DND-41 (cell line): ENCODE data around the gene LRP5.

Experiments used
- ATAC-seq: fragments of 200-7000 bp; cut with Tn5 transposase; 3 replicates; pipeline ENCODE4 v1.9.1; 2021; ENCODE audit warnings: low read depth; ENCODE audit not compliant: insufficient read depth
- DNase-seq: peaks from one replicate; pipeline ENCODE4 v3.0.0-alpha.2; 2020
- H2AFZ ChIP-seq: 2 replicates; pipeline ENCODE4 v1.6.0; 2012; ENCODE audit warnings: low read depth, low read length
- H3K27ac ChIP-seq: 2 replicates; pipeline ENCODE4 v1.5.1; 2012; ENCODE audit warnings: low read length, inconsistent platforms
- H3K27me3 ChIP-seq: fragments of 200-600 bp; sonication (generic); 2 replicates; pipeline ENCODE4 v1.6.0; 2012; ENCODE audit warnings: low read length, mild to moderate bottlenecking, inconsistent platforms; ENCODE audit not compliant: insufficient read depth, poor library complexity
- H3K36me3 ChIP-seq: 2 replicates; pipeline ENCODE4 v1.5.1; 2012; ENCODE audit warnings: low read length, inconsistent platforms; ENCODE audit not compliant: insufficient read depth
- H3K4me1 ChIP-seq: 2 replicates; pipeline ENCODE4 v1.5.1; 2012; ENCODE audit warnings: mild to moderate bottlenecking, low read length; ENCODE audit not compliant: insufficient read depth
- H3K4me2 ChIP-seq: 2 replicates; pipeline ENCODE4 v1.6.0; 2012; ENCODE audit warnings: mild to moderate bottlenecking, moderate library complexity, low read length, inconsistent platforms; ENCODE audit not compliant: insufficient read depth
- H3K4me3 ChIP-seq, 2 experiments: fragments of 200-600 bp in 1 of 2; shearing (Covaris generic) in 1 of 2; 2 replicates each; pipeline ENCODE4 v1.5.1; 2012 to 2016; ENCODE audit warnings: inconsistent platforms in 2 of 2, low read length in 2 of 2, mild to moderate bottlenecking in 2 of 2, low read depth in 1 of 2, moderate library complexity in 1 of 2
- H3K79me2 ChIP-seq: 2 replicates; pipeline ENCODE4 v1.6.0; 2012; ENCODE audit warnings: low read length, inconsistent platforms; ENCODE audit not compliant: insufficient read depth
- H3K9ac ChIP-seq: 2 replicates; pipeline ENCODE4 v1.6.0; 2012; ENCODE audit warnings: low read depth, mild to moderate bottlenecking, inconsistent platforms, low read length, moderate library complexity
- H3K9me3 ChIP-seq: 2 replicates; pipeline ENCODE4 v1.5.1; 2012; ENCODE audit warnings: low read length, moderate library complexity, mild to moderate bottlenecking, inconsistent platforms; ENCODE audit not compliant: insufficient read depth, severe bottlenecking
- H4K20me1 ChIP-seq: 2 replicates; pipeline ENCODE4 v1.6.0; 2012; ENCODE audit warnings: low read length; ENCODE audit not compliant: insufficient read depth
- CTCF ChIP-seq: IDR thresholded peaks from 2 replicates; pipeline ENCODE4 v1.5.1; 2012; ENCODE audit warnings: borderline replicate concordance, low read length, moderate library complexity, mild to moderate bottlenecking; ENCODE audit not compliant: poor library complexity, severe bottlenecking; ENCODE audit errors: extremely low read depth
- EZH2 ChIP-seq: IDR thresholded peaks from 3 replicates; pipeline ENCODE4 v1.6.1; 2012; ENCODE audit warnings: borderline replicate concordance, low read depth, mild to moderate bottlenecking, moderate library complexity, low read length, inconsistent platforms; ENCODE audit not compliant: severe bottlenecking

LRP5 gene

DNA sequence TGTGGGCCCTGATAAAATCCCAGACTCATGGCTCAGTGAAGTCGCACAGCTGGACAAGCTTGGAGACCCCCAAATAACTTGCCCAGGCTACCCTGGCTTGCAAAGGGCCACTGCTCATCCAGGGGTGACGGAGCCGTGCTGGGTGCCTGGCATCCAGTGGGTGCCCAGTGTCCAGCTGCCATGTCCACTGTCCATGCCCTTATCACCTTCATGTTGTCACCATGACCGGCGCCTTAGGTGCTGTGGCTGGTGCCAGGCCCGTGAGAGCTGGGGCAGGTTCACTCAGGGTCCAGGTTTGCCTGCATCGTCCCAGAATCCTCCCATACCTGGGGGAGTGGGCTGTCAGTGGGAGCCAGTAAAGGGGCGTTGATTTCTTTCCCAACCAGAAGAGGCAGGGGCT, 57.4 kb downstream of the LRP5 start:
- TF ChIP-seq CTCF = no peak
- TF ChIP-seq EZH2 = no peak
- ATAC-seq (no peak), DNase-seq (no peak)
- peaks cover 11% of the 10 kb centered on the region for H3K36me3 ChIP-seq
- no peak overlapping the region for H3K27ac ChIP-seq
- no peak overlapping the region for H3K9ac ChIP-seq
- H3K27me3 ChIP-seq = no peaks in the 10 kb centered on the region
- H2AFZ ChIP-seq = no peak overlapping the region
- H4K20me1 ChIP-seq = 0 out of 2 replicates have a peak, but pooled peaks cover 4% of the 10 kb centered on the region
- H3K79me2 ChIP-seq = no peaks in the 10 kb centered on the region
- no peak overlapping the region for H3K4me3 ChIP-seq
- H3K4me1 ChIP-seq = no peaks in the 10 kb centered on the region
- no peak overlapping the region for H3K4me2 ChIP-seq
- H3K9me3 ChIP-seq = no peaks in the 10 kb centered on the region

DNA sequence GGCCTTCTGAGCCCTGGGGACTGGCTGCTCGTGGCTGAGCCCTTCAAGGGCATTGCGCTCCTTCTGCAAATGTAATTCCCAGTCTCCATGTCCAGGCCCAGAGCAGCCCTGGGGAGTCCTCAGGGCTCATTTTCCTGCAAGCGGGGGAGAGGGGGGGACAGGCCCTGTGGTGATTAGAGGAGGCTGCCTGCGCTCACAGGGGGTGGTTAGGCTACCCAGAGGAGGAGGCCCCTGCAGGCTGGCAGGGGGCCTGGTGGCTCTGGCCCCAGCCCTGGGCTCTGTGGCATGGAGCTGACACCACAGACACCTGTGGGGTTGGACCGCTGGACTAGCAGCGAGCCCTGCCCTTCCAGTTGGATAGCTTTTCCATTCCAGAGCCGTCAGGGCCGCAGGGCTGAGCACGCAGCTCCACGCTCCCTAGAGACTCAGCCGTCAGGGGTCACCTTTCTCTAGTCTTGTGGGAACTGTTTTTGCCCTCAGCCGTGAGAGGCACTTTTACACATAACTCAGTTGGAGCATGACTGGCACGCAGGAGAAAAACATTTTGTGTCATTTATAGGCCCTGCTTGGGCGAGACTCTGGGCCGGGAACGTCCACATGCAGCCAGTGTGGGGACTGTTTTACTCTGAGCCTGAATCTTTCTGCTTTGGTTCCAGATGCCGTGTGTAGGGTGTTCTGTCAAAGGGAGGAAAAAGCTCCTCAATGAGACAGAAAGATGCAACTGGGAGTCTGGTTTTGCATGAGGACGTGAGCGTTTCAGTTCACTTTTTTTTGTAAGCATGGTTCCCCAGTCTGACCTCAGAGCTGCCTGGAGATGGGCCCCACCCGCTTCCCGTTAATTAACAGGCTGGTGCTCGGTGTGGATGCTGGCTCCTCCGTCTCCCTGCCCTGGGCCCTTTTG, 58.1 kb downstream of the LRP5 start:
- H3K27me3 ChIP-seq = no peaks in the 10 kb centered on the region
- H3K4me3 ChIP-seq = no peak overlapping the region
- no peak overlapping the region for H3K4me2 ChIP-seq
- H4K20me1 ChIP-seq = 0 out of 2 replicates have a peak, but pooled peaks cover 7% of the 10 kb centered on the region
- H3K4me1 ChIP-seq = no peaks in the 10 kb centered on the region
- no peak overlapping the region for H3K27ac ChIP-seq
- peaks cover 16% of the 10 kb centered on the region for H3K36me3 ChIP-seq
- H2AFZ ChIP-seq = no peak overlapping the region
- H3K79me2 ChIP-seq = no peaks in the 10 kb centered on the region
- ATAC-seq = no peak
- TF ChIP-seq EZH2 (no peak), CTCF (no peak)
- no peak overlapping the region for H3K9ac ChIP-seq
- no peak for DNase-seq
- H3K9me3 ChIP-seq = no peaks in the 10 kb centered on the region

DNA sequence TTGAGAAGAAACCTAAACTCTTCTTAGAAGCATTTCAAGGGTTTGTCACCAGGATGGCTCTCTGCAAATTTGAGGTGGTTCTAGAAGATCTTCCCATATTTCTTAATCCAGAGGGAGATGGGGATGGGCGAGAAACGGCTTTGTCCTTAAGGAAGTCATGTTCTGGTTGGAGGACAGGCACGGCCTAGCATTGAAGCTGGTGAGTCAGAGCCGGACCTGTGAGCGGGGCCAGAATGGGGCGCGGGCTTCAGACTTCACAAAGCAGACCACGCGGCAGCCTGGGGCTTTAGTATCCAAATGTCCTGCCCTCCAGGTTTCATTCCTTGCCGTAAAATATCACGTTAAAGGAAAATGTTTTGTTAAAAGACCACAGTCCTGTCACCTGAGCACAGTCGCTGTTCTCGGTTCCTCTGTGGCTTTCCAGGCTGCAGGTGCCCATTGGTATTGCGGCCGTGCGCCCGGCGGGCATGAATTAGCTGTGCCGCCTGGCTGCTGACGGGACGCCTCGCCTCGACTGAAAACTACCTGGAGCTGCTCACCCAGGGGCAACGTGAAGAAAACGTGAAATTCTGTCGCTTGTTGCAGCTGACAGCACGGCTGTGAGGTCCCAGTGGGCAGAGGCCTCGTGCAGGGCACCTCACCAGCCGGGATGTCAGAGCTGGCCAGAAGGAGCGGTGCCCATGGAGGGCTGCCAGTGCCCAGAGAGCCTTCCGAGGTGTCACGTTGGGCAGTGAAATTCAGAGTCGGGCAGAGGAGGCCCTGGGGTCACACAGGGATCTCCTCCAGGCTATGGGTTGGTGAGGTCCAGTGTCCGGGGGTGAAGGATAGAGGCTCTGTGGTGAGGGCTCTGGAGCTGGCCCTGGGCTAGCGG, 59.0 kb downstream of the LRP5 start:
- Histone ChIP-seq H3K9ac (no peak overlapping the region), H3K4me2 (no peak overlapping the region), H3K9me3 (no peaks in the 10 kb centered on the region), H3K36me3 (peaks cover 11% of the 10 kb centered on the region), H2AFZ (no peak overlapping the region), H3K79me2 (no peaks in the 10 kb centered on the region), H3K27ac (no peak overlapping the region), H3K27me3 (no peaks in the 10 kb centered on the region), H3K4me3 (no peak overlapping the region), H3K4me1 (no peaks in the 10 kb centered on the region), H4K20me1 (0 out of 2 replicates have a peak, but pooled peaks cover 7% of the 10 kb centered on the region)
- DNase-seq (no peak), ATAC-seq (no peak)
- TF ChIP-seq CTCF (no peak), EZH2 (no peak)
